Amygdala (tissue), 56 donors: ENCODE data around the gene JPH4.
A peak's percentile ranks its signal among the peaks of the same experiment; 100 is the strongest.
"Not testable (repeated sequence)": the region's sequence is repeated elsewhere in the genome, so short reads cannot be mapped to it uniquely, and the experiment has no call there.

ENCODE experiments used
- DNase-seq, 56 donors: peaks; one replicate each; lab custom pipeline; 2025; lab: John Stamatoyannopoulos, UW

Gene JPH4

DNA sequence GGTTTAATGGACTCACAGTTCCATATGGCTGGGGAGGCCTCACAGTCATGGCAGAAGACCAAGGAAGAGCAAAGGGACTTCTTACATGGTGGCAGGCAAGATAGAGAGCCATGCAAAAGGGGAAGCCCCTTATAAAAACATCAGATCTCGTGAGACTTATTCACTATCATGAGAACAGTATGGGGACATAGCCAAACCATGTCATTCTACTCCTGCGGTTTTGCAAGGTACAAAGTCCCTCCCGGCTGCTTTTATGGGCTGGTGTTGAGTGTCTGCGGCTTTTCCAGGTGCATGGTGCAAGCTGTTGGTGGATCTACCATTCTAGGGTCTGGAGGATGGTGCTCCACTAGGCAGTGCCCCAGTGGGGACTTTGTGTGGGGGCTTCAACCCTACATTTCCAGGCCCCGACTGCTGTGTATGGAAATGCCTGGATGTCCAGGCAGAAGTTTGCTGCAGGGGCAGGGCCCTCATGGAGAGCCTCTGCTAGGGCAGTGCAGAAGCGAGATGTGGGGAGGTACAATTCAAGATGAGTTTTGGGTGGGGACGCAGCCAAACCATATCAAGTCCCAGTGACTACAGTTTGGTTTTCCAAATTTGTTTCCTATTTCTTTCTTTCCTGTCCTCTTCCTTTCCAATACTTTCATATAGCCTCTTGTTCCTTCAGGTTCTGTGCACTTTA, 31.0 kb upstream of the JPH4 start:
- not testable (repeated sequence) for DNase-seq

DNA sequence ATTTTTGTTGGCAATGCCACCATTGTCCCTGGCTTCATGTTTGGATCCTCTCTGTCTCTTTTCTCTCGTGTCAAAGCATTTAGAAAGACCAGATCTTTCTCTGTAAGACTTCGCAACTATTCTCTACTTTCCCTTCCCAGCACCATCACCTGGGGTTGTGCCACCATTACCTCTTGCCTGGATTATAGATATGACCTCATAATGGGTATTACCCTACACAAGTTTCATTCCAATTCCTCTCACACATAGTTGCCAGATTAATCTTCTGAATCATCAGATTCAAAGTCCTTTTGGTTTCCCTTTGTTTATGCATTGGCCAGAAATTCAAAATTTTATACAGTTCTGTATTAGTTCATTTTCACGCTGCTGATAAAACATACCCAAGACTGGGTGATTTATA, 30.4 kb upstream of the JPH4 start:
- DNase-seq: no peak

DNA sequence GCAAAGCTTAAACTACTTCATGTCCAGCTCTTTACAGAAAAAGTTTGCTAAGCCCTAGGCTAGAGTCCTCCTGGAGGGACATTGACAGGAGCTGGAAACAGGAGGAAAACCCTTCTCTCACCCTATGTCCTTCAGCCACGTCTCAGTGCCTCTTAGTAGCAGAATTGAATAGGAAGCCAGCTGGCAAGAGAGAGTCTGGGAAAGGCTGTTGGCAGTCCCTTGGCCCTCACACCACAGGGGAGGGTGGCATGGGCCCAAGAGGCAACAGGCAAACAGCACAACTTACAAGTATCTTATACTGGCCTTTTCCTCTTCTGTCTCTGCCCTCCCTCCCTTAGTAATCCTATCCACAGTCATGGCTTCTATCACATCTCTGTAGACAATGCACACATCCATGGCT, 29.9 kb upstream of the JPH4 start:
- peak in 14 of 56 donors; percentile 4 to 50 (median 22) for DNase-seq

DNA sequence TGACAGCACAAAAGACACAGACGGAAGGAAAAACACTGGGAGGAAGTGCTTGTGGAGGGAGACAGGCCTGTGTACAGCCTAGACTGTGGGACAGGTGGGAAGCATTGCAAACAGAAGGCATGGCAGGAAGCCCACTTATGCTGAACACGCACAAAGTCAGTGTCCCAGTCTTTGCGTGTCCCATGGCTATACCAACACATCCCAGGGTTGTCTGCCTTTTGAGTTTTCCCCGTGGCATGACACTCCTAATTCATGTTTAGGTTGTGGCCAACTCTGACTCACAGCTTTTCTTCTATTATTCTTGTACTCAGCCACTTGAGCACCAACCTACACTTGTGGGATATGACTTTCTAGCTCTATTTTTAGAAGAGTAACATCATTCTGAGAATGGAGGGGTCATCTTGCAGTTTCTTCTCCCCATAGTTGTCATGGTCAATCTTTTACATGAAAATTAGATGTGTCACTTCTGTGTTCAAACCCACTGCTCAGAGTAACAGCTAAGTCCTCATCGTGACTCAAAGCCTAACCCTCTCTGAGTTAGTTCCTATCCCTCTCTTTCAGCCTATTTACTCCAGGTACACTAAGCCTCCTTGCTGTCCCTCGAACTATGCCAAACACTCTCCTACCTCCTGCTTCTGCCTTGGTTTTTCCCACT, 27.5 kb upstream of the JPH4 start:
- no peak for DNase-seq

DNA sequence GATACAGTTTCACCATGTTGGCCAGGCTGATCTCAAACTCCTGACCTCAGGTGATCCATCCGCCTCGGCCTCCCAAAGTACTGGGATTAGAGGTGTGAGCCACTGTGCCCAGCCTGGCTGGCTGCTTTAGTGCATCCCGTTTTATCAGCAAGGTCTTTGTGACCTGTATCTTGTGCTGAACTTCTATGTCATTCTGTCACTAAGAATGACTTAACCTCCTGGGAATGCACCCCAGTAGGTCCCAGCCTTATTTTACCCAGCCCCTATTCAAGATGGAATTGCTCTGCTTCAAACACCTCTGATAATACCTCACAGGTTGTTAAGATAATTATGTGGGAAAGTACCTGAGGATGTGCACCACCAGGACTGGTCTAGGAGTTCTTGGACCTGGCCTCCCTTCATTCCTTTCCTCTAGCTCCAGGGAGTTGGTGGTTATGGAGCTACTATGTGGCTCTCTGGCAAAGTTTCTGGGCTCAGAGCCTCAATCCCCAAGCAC, 26.1 kb upstream of the JPH4 start:
- no peak for DNase-seq

DNA sequence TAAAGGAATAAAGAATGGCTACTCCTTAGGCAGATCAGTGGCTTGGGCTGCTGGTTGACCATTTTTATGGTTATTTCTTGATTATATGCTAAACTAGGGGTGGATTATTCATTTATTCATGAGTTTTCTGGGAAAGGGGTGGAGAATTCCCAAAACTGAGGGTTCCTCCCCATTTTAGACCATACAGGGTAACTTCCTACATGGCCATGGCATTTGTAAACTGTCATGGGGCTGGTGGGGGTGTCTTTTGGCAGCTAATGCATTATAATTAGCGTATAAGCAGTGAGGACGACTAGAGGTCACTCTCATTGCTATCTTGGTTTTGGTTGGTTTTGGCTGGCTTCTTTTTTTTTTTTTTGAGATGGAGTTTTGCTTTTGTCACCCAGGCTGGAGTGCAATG, 25.6 kb upstream of the JPH4 start:
- DNase-seq: no peak

DNA sequence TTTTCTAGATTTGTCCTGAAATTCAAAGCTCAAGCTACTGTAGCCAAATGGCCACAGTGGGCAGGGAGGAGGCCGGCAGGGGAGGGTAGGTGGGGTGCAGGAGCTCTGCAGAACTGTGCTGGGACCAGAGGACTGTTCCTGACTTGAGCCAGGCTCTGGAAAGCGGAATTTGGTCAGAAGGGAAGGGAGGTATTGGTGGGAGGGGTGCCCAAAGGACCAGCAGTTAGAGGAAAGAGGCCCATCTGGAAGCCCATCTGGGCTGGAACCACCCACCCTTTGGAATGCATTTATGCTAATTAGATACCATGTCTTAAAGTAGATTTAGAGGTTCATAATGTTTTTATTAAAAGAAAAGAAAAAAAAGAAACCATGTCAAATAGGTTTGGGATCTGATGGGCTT, 24.5 kb upstream of the JPH4 start:
- no peak for DNase-seq

DNA sequence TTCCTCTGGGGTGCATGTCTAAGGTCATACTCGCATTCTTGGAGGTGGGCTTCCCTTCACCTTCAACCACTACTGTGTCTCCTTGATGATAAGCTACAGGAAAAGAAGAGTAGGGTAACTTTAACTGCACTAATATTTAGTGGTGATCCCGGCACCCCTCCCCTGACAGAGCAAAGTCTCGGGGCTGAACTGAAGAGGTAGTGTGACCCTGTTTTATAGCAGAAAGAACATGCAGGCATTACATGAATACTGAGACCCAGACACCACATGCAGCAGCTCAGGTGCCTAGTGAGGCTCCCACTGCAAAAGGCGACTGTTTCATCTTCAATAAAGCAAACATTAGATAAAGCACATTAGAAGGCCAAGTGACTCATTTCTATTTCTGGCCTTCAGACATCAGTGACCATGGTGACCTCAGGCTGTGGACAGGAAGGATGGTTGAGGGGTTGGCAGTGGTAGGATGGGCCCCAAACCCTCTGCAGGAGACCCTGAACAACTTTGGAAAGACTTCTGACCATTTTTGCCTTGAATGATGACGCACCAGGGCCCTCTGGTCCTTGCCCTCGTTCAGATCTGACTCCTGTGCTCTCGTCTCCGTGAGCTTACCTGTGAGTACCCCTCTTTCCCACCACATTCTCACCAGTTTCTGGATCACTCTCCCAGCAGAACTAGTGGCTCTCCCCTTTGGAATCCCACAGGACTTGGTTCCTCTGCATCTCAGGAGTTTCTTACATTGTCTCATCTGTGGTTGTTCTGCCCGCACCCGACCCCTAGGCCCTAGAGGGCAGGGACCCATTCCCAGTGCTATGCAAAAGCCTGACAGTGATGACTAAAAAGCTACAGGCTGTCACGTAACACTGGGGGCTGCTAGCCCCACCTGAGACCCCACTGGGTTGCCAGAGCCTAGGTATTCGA, 23.8 kb upstream of the JPH4 start:
- DNase-seq: no peak

DNA sequence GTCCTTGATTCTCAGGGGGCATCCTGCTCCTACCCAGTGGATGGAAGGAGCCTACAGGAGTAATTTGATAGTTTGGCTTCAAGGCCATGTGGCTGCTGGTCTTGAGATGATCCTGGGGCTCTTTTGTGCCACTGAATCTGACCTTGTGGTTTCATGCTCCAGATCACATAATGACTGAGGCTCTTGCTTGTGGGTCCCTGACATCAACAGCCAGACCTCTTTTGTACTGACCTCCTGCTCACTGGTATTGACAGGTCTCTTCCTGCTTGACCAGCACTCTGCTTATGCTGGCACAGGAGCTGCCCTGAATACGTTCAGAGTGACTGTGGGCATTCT, 23.2 kb upstream of the JPH4 start:
- no peak for DNase-seq

DNA sequence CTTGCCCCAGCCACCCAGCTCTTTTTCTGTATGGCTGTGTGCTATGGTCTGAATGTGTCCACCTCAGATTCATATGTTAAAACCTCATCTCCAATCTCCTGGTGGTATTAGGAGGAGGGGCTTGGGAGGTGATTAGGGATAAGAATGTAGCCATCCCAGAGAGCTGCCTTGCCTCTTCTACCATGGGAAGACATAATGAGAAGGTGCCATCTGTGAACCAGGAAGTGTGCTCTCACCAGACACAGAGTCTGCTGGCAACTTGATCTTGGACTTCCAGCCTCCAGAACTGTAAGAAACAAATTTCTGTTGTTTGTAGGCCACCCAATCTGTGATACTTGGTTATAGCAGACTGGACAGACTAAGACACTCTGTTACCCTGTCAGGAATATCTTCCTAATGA, 22.8 kb upstream of the JPH4 start:
- DNase-seq: no peak

DNA sequence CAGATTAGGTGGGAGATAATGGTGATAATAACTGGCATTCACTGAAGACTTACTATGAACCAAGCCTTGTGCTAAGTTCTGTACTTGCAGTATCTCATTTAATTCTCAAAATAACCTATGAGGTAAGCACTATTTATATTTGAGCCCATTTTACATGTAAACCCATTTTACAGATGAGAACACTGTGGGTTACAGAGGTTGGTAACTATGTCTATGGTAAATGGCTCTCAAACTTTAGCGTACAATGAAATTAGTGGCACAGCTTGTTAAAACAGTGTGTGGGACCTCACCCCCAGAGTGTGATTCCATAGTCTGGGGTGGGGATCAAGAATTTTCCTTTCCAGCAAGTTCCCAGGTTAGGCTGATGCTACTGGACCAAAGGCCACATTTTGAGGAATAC, 22.2 kb upstream of the JPH4 start:
- DNase-seq: no peak

DNA sequence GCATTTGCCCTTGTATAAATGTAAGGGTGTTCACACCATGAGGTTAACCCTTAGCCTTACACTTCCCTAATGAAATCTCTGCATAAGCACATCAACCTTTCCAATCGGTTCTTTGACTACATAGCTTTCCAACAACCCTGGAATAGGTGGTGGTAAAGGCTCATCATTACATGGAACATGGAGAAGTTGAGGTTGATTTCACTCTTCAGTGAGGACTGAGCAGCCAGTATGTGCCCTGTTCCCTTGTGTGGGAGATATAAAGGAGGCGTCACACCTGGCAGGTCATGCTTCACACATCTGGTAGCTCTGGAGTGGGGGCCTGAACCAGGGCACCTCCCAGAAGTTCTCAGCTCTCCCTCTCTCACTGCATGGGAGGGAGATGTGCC, 21.7 kb upstream of the JPH4 start:
- no peak for DNase-seq

DNA sequence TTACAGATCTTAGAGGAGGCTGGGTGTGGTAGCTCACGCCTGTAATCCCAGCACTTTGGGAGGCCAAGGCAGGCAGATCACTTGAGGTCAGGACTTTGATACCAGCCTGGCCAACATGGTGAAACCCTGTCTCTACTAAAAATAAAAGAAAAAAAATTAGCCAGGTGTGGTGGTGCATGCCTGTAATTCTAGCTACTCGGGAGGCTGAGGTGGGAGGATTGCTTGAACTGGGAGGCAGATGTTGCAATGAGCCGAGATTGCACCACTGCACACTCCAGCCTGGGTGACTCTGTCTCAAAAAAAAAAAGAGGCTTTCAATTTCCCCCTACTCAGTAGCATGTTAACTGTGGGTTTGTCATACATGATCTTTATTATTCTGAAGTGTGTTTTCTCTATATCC, 15.6 kb upstream of the JPH4 start:
- DNase-seq: not testable (repeated sequence)

DNA sequence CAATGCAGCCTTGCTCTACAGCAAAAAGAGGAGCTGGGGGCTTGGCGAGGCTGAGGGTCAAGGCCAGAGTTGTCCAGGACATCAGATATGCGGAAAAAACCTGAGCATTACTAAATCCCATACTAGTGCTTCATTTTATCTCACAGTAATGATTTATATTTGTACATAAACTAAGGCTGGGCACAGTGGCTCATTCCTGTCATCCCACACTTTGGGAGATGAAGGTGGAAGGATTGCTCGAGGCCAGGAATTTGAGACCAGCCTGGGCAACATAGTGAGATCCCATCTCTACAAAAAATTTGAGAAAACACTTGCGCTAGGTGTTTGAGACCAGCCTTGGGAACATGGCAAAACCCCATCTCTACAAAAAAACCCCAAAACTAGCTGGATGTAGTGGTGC, 11.6 kb upstream of the JPH4 start:
- DNase-seq: no peak

DNA sequence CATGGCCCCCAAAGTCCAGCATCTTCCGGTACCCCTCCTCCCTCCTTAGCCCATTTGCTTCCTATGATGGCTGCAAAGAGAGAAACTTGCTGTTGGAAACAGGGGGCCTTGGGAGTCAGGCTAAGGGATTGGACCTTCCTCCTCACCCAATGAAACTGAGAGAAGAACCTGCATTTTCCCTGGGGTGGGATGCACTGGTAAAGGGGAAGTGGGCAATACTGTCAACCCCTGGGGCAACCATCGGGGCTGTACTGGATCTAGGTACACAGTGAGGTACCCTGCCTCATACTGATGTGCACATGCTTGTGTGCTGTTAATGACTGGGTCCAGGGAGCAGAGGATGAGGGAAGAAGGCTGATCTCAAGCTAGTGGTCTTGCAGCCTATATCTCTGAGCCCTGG, 11.0 kb upstream of the JPH4 start:
- DNase-seq: no peak

DNA sequence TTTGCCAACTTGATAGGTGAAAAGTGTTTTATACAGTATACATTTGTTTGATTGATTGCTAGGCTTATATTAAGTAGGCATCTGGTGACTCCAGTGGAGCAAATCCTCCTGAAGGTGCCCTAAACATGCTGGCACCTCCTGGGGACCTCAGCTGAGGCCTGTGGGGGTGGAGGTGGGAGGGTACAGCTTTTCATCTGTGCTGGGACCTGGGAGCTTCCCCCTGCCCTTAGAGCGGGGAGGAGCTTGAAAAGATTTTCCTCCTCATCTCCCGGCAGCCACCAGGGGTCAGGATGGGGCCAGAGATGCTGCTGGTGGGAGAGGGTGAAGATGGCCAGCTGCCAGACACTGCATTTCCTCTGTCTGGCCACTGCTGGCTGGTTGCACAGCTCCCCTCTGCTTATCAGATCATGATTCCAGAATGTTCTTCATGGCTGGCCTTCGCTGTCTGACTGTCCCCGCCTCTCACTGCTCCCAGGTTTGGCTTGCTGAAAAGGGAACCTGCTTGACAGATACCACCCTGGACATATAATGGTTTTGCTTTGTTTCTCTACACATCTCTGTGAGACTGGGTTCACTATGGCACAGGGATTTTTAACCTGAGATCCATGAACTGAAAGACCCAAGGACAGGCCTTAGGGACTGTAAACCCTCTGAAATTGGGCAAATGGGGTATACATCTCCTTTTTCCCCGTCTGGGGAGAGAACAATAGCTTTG, 10.5 kb upstream of the JPH4 start:
- DNase-seq: peak in 51 of 56 donors; percentile 39 to 92 (median 69)

DNA sequence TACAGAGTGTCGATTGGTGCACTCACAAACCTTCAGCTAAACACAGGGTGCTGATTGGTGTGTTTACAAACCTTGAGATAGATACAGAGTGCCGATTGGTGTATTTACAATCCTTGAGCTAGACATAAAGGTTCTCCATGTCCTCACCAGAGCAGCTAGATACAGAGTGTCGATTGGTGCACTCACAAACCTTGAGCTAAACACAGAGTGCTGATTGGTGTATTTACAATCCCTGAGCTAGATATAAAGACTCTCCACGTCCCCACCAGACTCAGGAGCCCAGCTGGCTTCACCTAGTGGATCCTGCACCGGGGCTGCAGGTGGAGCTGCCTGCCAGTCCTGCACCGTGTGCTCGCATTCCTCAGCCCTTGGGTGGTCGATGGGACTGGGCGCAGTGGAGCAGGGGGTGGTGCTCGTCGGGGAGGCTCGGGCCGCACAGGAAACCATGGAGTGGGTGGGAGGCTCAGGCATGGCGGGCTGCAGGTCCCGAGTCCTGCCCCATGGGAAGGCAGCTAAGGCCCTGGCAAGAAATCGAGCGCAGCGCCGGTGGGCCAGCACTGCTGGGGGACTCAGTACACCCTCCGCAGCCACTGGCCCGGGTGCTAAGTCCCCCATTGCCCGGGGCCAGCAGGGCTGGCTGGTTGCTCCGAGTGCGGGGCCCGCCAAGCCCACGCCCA, 6.1 kb upstream of the JPH4 start:
- not testable (repeated sequence) for DNase-seq

DNA sequence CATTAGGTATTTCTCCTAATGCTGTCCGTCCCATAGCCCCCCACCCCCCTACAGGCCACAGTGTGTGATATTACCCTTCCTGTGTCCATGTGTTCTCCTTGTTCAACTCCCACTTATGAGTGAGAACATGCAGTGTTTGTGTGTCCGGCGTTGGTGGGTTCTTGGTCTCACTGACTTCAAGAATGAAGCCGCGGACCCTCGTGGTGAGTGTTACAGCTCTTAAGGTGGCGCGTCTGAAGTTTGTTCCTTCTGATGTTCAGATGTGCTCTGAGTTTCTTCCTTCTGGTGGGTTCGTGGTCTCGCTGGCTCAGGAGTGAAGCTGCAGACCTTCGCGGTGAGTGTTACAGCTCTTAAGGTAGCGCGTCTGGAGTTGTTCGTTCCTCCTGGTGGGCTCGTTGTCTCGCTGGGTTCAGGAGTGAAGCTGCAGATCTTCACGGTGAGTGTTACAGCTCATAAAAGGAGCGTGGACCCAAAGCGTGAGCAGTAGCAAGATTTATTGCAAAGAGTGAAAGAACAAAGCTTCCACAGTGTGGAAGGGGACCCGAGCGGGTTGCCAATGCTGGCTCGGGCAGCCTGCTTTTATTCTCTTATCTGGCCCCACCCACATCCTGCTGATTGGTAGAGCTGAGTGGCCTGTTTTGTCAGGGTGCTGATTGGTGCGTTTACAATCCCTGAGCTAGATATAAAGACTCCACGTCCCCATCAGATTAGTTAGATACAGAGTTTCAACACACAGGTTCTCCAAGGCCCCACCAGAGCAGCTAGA, 5.4 kb upstream of the JPH4 start:
- DNase-seq: not testable (repeated sequence)
